Thyroid gland (tissue), 4 donors: Measurements from ENCODE around the gene NXN.
"Not testable (repeated sequence)": the region's sequence is repeated elsewhere in the genome, so short reads cannot be mapped to it uniquely, and the experiment has no call there.

Experiments
- POLR2A ChIP-seq, 2 donors: fragments of 450-650 bp; IDR thresholded peaks; one replicate each; pipeline ENCODE4 v1.6.1; 2017; ENCODE audit warnings: antibody characterized with exemption in 2 of 2, mild to moderate bottlenecking in 2 of 2, moderate library complexity in 1 of 2
- TF ChIP-seq, protein P1 (sequence below), 6 experiments: fragments of 200-600 bp in 3 of 6; fragments of 450-650 bp in 3 of 6; sonication (generic) in 3 of 6; IDR thresholded peaks; one replicate each; pipeline ENCODE4 v1.5.1; 2016 to 2019; ENCODE audit warnings: antibody characterized with exemption in 6 of 6, mild to moderate bottlenecking in 2 of 6, inconsistent platforms in 1 of 6, moderate library complexity in 1 of 6

DNA sequence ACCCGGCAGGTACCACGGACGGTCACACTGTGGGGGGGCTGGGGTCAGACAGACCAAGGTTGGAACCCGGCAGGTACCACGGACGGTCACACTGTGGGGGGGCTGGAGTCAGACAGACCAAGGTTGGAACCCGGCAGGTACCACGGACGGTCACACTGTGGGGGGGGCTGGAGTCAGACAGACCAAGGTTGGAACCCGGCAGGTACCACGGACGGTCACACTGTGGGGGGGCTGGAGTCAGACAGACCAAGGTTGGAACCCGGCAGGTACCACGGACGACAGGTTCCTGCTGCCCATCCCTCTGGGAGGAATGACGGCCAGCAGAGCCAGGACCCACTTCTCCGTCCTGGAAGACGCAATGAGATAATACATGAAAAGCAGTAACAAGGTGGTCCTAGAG lies 27.0 kb downstream of the NXN start:
- TF ChIP-seq, protein P1, sequence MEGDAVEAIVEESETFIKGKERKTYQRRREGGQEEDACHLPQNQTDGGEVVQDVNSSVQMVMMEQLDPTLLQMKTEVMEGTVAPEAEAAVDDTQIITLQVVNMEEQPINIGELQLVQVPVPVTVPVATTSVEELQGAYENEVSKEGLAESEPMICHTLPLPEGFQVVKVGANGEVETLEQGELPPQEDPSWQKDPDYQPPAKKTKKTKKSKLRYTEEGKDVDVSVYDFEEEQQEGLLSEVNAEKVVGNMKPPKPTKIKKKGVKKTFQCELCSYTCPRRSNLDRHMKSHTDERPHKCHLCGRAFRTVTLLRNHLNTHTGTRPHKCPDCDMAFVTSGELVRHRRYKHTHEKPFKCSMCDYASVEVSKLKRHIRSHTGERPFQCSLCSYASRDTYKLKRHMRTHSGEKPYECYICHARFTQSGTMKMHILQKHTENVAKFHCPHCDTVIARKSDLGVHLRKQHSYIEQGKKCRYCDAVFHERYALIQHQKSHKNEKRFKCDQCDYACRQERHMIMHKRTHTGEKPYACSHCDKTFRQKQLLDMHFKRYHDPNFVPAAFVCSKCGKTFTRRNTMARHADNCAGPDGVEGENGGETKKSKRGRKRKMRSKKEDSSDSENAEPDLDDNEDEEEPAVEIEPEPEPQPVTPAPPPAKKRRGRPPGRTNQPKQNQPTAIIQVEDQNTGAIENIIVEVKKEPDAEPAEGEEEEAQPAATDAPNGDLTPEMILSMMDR (IDR thresholded peaks at IDR 0.05) = not testable (repeated sequence)
- not testable (repeated sequence) for TF ChIP-seq POLR2A (IDR thresholded peaks at IDR 0.05)
